Gastrocnemius medialis (tissue), 4 donors: Measurements from ENCODE around the gene LPIN1.

ENCODE experiments used
- CTCF ChIP-seq, 5 experiments: fragments of 450-650 bp in 3 of 5; fragments of 200-600 bp in 2 of 5; sonication (generic) in 2 of 5; IDR thresholded peaks in 4 of 5; conservative IDR thresholded peaks in 1 of 5; 1 replicate in 4 of 5; 2 replicates in 1 of 5; pipeline ENCODE4 v1.5.1; 2016 to 2019; ENCODE audit warnings: antibody characterized with exemption in 5 of 5, mild to moderate bottlenecking in 3 of 5, moderate library complexity in 3 of 5
- POLR2A ChIP-seq, 2 donors: fragments of 450-650 bp; IDR thresholded peaks; one replicate each; pipeline ENCODE4 v1.6.1; 2017; ENCODE audit warnings: antibody characterized with exemption in 2 of 2, mild to moderate bottlenecking in 2 of 2, moderate library complexity in 2 of 2

GRCh38 chr2:11784280-11784679 lies 37.8 kb downstream of the LPIN1 start:
- no peak for TF ChIP-seq POLR2A (IDR thresholded peaks at IDR 0.05)
- no peak for TF ChIP-seq CTCF (IDR thresholded peaks at IDR 0.05 in 4 of 5, conservative IDR thresholded peaks at IDR 0.05 in 1 of 5)
